ENCODE results near the gene SSC4D. TPM values are rescaled to one million over a fixed set of nuclear protein-coding genes. Genes with fewer than 3 reads are reported as not detected.

Gene SSC4D
- total and polyA plus RNA-seq, 2 of the 8 experiments (the other 6 are each of a cell fraction or from before 2014, with no cell fraction given), result 11.8 to 27.5 TPM

DNA sequence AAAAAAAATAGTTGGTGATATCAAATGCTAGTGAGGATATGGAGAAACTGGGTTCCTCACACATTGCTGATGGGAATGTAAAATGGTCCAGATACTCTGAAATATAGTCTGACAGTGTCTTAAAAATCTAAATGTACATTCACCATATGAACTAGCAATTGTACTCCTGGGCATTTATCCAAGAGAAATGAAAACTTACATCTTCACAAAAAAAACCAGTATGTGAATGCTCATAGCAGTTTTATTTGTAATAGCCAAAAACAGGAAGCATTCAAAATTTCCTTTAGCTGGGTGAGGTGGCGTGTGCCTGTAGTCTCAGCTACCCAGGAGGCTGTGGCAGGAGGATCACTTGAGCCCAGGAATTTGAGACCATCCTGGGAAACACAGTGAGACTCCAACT is 2.1 kb upstream of the SSC4D start (continued):
- TF ChIP-seq CHD7 (IDR thresholded peaks at IDR 0.05; ENCODE audit: insufficient replicate concordance, low read length) (no peak), SP4 (IDR thresholded peaks at IDR 0.05; ENCODE audit: low read length) (no peak), KDM5A (IDR thresholded peaks at IDR 0.05; ENCODE audit: low read length) (no peak), EGR1 (IDR thresholded peaks at IDR 0.05; ENCODE audit: borderline replicate concordance, low read depth, low read length) (no peak), ATF2 (IDR thresholded peaks at IDR 0.05; ENCODE audit: low read length) (no peak), KDM1A (IDR thresholded peaks at IDR 0.05; ENCODE audit: borderline replicate concordance, low read length) (no peak), HDAC6 (IDR thresholded peaks at IDR 0.05; ENCODE audit: low read depth, low read length) (no peak), CHD1 (IDR thresholded peaks at IDR 0.05; ENCODE audit: low read depth, low read length) (no peak), SP1 (IDR thresholded peaks at IDR 0.05; ENCODE audit: low read depth, low read length) (no peak), ASH2L (IDR thresholded peaks at IDR 0.05; ENCODE audit: low read length) (no peak)
- TF ChIP-seq, protein P1, sequence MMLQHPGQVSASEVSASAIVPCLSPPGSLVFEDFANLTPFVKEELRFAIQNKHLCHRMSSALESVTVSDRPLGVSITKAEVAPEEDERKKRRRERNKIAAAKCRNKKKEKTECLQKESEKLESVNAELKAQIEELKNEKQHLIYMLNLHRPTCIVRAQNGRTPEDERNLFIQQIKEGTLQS (IDR thresholded peaks at IDR 0.05; ENCODE audit: insufficient read depth, low read depth, low read length), result no peak
